Measurements from ENCODE around the gene HAO1.
"Not testable (repeated sequence)": the region's sequence is repeated elsewhere in the genome, so short reads cannot be mapped to it uniquely, and the experiment has no call there.

The HAO1 gene

DNA sequence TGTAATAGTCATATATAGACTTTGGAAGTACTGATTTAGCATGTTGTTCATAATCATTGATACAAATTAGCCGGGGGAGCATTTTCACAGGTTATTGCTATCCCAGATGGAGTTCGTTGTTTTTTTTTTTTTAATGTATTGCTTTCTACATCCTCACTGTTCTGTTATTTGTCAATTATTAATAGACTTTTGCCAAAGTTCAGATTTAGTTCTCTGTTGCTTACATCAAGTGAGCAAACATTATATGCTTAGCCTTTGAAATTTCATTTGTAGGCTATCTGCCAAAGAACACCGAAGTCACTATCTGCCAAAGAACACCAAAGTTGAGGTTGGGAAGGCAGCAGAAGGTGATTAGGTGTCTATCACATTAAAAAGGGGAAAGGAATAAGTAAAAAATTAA, at the start of gene HAO1:
HAO1 (minus strand) TSS at position 118 of the 400 bp plus-strand sequence; CDS start at position 82, 36 bp downstream.
- intact Hi-C loops (cut with DNase I): no loop called here
- DNase-seq: no peak

- intact Hi-C loops (cut with DNase I): no loop called here
- DNase-seq: no peak
Observed at GRCh38 chr20:7989379-7989778, 49.1 kb upstream of the HAO1 start.

GRCh38 chr20:7985916-7986315, 45.7 kb upstream of the HAO1 start:
- intact Hi-C loops (cut with DNase I): no loop called here
- no peak for DNase-seq

- DNase-seq: no peak
- intact Hi-C loops (cut with DNase I): no loop called here
Observed at GRCh38 chr20:7984192-7984591, 43.9 kb upstream of the HAO1 start.

- DNase-seq: no peak
Observed at GRCh38 chr20:7981374-7981773, 41.1 kb upstream of the HAO1 start.

GRCh38 chr20:7980332-7981046, 40.2 kb upstream of the HAO1 start:
- peak in 2 of 10 donors; percentile 16 to 66 for DNase-seq
- intact Hi-C loops (cut with DNase I): no loop called here

More at GRCh38 chr20:7981374-7981773, 41.1 kb upstream of the HAO1 start:
- intact Hi-C loops (cut with DNase I): no loop called here

- no peak for DNase-seq
- intact Hi-C loops (cut with DNase I): no loop called here
Observed at GRCh38 chr20:7977709-7978108, 37.5 kb upstream of the HAO1 start.

DNA sequence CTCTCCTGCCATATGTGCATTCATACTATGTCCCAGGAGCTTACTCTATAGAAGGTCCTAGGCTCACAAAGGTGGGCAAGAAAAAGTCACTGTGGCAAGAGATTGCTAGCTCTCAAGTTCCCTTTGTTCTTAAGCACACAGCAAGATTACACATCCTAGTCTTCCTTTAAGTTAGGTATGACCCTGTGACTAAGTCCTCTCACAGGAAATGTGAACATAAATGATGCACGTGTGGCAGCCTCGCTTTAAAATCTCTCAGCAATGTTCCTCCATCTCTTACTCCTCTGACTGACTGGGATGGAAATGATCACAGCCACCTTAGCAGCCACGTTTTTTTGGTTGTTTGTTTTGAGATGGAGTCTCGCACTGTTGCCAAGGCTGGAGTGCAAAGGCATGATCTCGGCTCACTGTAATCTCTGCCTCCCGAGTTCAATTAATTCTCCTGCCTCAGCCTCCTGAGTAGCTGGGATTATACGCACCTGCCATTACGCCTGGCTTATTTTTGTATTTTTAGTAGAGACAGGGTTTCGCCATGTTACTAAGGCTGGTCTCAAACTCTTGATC, 35.7 kb upstream of the HAO1 start:
- intact Hi-C loops (cut with DNase I): no loop called here
- peak in 1 of 10 donors; percentile 61 for DNase-seq

GRCh38 chr20:7974785-7975435, 34.7 kb upstream of the HAO1 start:
- intact Hi-C loops (cut with DNase I): no loop called here

DNA sequence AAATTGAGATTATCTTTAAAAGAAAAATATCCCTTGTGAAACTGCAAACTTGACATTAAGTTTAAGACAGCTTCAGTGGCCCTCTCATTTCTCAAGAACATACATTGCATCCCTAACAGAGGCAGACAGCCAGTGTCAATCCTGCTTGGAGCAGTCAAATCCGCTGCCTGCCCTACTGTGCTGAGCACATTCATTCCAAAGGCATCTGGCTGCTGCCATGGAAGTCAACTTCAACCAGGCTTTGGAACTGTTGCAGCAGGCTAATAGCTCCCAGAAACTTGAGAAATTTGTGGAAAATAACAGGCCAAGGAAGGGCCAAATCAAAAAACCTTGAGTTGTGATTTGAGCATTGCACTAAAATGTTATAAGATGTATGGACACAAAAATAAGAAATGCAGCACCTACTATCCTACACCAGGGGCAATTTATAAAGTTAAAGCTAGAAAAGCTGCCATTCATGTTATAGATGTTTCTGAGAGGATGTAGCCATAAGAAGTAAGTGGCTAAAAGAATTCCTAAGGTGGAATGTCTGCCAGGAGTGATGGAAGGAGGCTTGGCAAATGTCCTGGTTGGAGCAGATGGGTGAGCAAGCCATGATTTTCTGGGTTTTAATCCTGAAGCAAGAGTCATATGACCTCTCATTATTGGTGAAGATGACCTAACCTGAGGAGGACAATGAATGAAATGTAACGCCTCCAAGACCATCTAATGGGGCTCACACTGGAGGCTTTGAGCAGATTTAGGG, 31.4 kb upstream of the HAO1 start:
- intact Hi-C loops (cut with DNase I): no loop called here
- no peak for DNase-seq

More at GRCh38 chr20:7974785-7975435, 34.7 kb upstream of the HAO1 start:
- no peak for DNase-seq

DNA sequence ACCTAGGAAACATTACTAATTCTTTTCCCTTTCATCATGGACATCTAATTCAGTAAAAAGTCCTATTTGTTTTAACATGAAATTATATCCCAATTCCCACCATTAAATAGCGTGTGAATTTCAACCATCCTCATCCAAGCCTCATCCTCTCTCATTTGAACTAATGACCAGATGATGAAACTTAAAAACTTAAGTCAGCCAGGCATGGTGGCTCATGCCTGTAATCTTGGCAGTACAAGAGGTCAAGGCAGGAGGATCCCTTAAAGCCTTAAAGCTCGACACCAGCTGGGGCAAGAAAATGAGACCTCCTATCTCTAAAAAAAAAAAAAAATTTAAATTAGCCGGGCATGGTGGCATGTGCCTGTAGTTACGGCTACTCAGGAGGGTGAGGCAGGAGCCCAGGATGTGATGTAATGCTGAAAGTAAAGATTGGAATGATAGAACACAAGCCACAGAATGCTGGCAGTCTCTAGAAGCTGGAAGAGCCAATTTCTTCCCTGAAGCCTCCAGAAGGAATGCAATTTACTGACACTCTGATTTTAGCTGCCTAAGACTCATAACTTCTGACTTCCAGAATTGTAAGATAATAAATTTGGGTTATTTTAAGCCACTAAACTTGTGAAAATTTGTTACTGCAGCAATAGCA, 27.1 kb upstream of the HAO1 start:
- DNase-seq: no peak
- intact Hi-C loops (cut with DNase I): no loop called here

DNA sequence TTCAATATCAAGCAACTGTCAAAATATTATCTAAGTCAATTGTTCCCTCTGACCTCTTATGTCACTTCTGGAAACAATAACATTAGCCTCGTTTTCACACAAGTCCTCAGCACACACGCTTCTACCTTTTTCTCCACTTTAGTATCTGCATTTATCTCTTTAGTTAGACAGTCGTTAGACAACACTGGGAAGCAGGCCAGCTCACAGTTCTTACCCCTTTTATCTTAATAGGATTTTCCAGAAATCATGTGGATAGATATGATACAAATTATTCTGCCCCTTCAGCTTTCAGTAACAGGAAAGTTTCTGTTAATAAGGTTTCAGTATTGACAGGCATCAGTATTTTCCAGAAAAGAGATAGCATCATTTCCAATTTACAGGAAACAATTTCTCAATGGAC, 25.9 kb upstream of the HAO1 start:
- intact Hi-C loops (cut with DNase I): no loop called here
- no peak for DNase-seq

DNA sequence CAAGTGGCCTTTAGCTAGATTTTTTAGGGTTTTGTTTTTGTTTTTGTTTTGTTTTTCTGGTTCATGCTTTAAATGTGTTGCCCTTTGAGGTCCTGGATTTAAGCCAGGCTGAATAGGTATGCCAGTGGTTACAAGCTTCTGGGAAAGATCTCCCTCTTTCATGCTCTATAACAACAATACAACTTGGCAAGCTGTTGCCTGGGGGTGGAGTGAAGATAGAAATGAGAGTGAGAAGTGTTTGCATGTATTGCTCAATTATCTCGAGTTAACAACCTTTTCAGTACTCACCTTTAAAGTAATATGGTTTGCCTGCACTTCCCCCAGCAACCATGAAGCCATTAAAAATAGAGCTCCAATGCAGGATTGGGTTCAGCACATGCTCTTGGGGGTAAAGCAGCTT, 19.2 kb upstream of the HAO1 start:
- intact Hi-C loops (cut with DNase I): no loop called here
- no peak for DNase-seq

DNA sequence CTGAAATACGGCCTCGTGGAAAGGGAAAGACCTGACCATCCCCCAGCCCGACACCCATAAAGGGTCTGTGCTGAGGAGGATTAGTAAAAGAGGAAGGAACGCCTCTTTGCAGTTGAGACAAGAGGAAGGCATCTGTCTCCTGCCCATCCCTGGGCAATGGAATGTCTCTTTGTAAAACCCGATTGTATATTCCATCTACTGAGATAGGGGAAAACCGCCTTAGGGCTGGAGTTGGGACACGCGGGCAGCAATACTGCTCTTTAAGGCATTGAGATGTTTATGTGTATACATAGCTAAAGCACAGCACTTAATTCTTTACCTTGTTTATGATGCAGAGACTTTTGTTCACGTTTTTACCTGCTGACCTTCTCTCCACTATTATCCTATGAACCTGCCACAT, 16.3 kb upstream of the HAO1 start:
- intact Hi-C loops (cut with DNase I); DNase-seq: not testable (repeated sequence)

DNA sequence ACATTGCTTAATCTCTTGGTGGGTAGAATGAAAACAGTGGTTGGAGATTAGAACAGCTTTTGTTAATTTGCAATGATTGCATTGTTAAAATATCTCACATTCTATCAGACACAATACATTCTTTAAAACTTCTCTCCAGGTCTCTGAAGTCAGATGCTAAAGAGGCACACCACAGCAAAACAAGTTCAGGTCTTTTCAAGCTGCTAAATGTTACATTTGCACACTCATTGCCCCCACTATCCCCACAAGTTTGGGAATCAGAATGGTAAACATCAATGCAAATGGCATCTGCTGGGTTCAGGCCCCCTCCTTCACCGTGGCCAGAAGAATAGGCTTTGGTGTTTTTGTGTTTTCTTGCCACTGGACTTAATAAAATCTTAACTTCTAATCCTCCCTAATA, 10.1 kb upstream of the HAO1 start:
- intact Hi-C loops (cut with DNase I): no loop called here
- no peak for DNase-seq

DNA sequence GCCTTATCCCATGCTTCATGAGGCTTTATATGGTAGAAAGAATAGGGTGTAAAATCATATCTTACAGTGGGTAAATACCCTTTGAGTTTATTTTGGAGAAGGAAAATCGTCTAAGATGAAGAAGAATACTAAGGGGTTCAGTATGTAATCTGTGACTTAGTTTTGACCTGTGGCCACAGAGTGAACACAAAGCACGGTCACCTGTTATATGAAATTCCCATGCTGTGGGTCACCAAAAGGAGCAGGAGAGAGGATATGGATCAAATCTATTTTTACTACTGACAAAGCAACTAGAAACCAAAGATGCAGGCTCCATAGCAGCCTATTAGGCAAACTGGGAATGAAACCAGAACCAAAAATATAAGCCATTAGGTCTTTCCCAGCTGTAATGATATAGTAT, 3.6 kb upstream of the HAO1 start:
- DNase-seq: no peak
- intact Hi-C loops (cut with DNase I): no loop called here

DNA sequence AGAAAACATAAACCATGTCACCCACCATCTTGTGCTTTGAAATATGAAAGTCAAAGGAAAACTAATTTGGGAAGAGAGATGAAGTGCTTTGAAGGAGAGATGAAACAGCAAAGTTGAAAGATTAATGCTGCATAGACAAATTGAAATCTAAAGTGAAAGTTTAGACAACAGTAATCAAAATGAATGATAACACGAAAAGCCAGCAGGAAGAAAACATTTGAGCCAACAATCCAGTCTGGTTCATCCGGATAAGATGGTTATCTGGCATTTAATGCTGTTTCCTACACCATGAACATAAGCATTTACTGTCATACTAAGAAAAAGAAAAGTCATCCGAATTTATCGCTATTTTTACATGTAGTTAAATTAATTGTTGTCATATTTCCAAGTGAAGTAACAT, 595 bp downstream of the HAO1 start:
- intact Hi-C loops (cut with DNase I): loop anchor here (5.0 kb wide), 1 partner anchor 783 kb away; no protein-coding TSS in a partner anchor

GRCh38 chr20:7938058-7938457, 2.2 kb downstream of the HAO1 start:
- intact Hi-C loops (cut with DNase I): loop anchor here (5.0 kb wide), 1 partner anchor 784 kb away; no protein-coding TSS in a partner anchor
- DNase-seq: no peak

More for the DNA sequence above, 595 bp downstream of the HAO1 start:
- no peak for DNase-seq

- no peak for DNase-seq
- intact Hi-C loops (cut with DNase I): loop anchor here (5.0 kb wide), 1 partner anchor 785 kb away; no protein-coding TSS in a partner anchor
Observed at GRCh38 chr20:7937328-7937727, 2.9 kb downstream of the HAO1 start.

DNA sequence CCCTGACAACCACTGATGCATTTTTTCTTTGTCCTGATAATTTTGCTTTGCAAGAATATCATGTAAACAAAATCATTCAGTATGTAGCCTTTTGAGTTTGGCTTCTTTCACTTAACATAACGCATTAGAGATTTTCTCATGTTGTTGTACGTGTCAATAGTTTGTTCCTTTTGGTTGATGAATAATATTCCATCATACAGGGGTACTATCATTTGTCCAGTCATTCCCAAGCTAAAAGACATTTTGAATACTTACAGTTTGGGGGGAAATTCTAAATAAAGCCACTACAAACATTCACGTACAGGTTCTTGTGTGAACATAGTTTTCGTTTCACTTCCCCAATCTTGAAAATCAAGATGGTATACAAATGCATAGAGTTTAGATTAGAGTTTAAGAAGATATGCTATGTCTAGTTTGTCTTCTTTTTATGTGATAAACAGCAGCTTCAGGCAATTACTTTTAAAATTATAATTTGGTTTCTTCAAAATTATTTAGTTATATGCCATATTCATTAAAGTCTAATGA, 5.2 kb downstream of the HAO1 start:
- DNase-seq: no peak
- intact Hi-C loops (cut with DNase I): loop anchor here (5.0 kb wide), 1 partner anchor 787 kb away; no protein-coding TSS in a partner anchor
